Liver (tissue), 9 donors: ENCODE results near the gene SLC4A7. TPM values are rescaled to one million over a fixed set of nuclear protein-coding genes. Genes with fewer than 3 reads are reported as not detected.

Experiments used
- DNase-seq: peaks from one replicate; pipeline ENCODE4 v3.0.0-alpha.2; 2017; ENCODE audit warnings: low spot score
- H3K27ac ChIP-seq, 2 donors: one replicate each; pipeline ENCODE4 v1.7.0; 2013; ENCODE audit warnings: inconsistent platforms in 2 of 2, low read length in 2 of 2, control low read depth in 1 of 2, low read depth in 1 of 2, mild to moderate bottlenecking in 1 of 2
- H3K27me3 ChIP-seq, 4 donors: one replicate each; pipeline versions ENCODE4 v1.6.1 to v1.7.0; 2013; ENCODE audit warnings: low read length in 3 of 4, inconsistent platforms in 1 of 4, mild to moderate bottlenecking in 1 of 4, moderate library complexity in 1 of 4; ENCODE audit not compliant: control insufficient read depth in 4 of 4, insufficient read depth in 4 of 4
- H3K36me3 ChIP-seq, 4 donors: one replicate each; pipeline versions ENCODE4 v1.6.1 to v1.7.0; 2013; ENCODE audit warnings: low read length in 3 of 4, mild to moderate bottlenecking in 3 of 4, low read depth in 1 of 4, moderate library complexity in 1 of 4; ENCODE audit not compliant: control insufficient read depth in 4 of 4, insufficient read depth in 3 of 4
- H3K4me1 ChIP-seq, 4 donors: one replicate each; pipeline versions ENCODE4 v1.6.1 to v1.7.0; 2013; ENCODE audit warnings: low read length in 3 of 4, mild to moderate bottlenecking in 3 of 4, moderate library complexity in 1 of 4; ENCODE audit not compliant: control insufficient read depth in 4 of 4, insufficient read depth in 4 of 4
- H3K4me3 ChIP-seq, 3 donors: one replicate each; pipeline versions ENCODE4 v1.6.1 to v1.7.0; 2013; ENCODE audit warnings: low read length in 3 of 3, control low read depth in 1 of 3, low read depth in 1 of 3, mild to moderate bottlenecking in 1 of 3
- H3K9ac ChIP-seq, 2 donors: one replicate each; pipeline ENCODE4 v1.7.0; 2013; ENCODE audit warnings: low read length in 2 of 2, mild to moderate bottlenecking in 2 of 2, moderate library complexity in 2 of 2, control low read depth in 1 of 2, low read depth in 1 of 2
- H3K9me3 ChIP-seq, 4 donors: one replicate each; pipeline versions ENCODE4 v1.6.1 to v1.7.0; 2013; ENCODE audit warnings: low read length in 3 of 4; ENCODE audit not compliant: control insufficient read depth in 4 of 4
- EGR1 ChIP-seq, 2 donors: IDR thresholded peaks; 2 replicates each; pipeline ENCODE4 v1.6.1; 2016 to 2018; ENCODE audit warnings: antibody characterized with exemption in 2 of 2, low read depth in 2 of 2
- FOXA2 ChIP-seq: IDR thresholded peaks from 2 replicates; pipeline ENCODE4 v1.6.1; 2016; ENCODE audit warnings: antibody characterized with exemption
- HNF4A ChIP-seq, 2 donors: conservative IDR thresholded peaks; 2 replicates each; pipeline ENCODE4 v1.6.1; 2016; ENCODE audit warnings: antibody characterized with exemption in 2 of 2, mild to moderate bottlenecking in 2 of 2
- JUND ChIP-seq, 2 donors: IDR thresholded peaks; 2 replicates each; pipeline ENCODE4 v1.6.1; 2016; ENCODE audit warnings: antibody characterized with exemption in 2 of 2
- RXRA ChIP-seq, 2 donors: IDR thresholded peaks; 2 replicates each; pipeline ENCODE4 v1.6.1; 2017 to 2018; ENCODE audit warnings: antibody characterized with exemption in 2 of 2, mild to moderate bottlenecking in 1 of 2
- SP1 ChIP-seq: IDR thresholded peaks from 2 replicates; pipeline ENCODE4 v1.6.1; 2018; ENCODE audit warnings: antibody characterized with exemption, mild to moderate bottlenecking
- TAF1 ChIP-seq: conservative IDR thresholded peaks from 2 replicates; pipeline ENCODE4 v1.6.1; 2016; ENCODE audit warnings: antibody characterized with exemption, mild to moderate bottlenecking
- WGBS: extraction: QIAGEN DNeasy Blood & Tissue Kit; methylation state at CpG from one replicate; pipeline ENCODE4 v1.1.7; 2013; 5-methylcytosine and 5-hydroxymethylcytosine counted together
- polyA plus RNA-seq, 2 donors: library from polyadenylated mRNA; stranded (reverse) in 1 of 2; unstranded in 1 of 2; fragments of 200-250 nt in 1 of 2; fragments of >200 nt in 1 of 2; fragmentation: Nextera tagmentation in 1 of 2; extraction: Ambion mirVana in 1 of 2; gene quantifications; one replicate each; pipeline versions ENCODE4 v1.2.1 to v1.2.3, GENCODE V29; 2013 to 2015
- total RNA-seq, 2 donors: library from RNA; depleted of rRNA; stranded (reverse); fragments of >200 nt; gene quantifications; one replicate each; pipeline ENCODE4 v1.2.3, GENCODE V29; 2014
- TF ChIP-seq, protein P1 (sequence below): IDR thresholded peaks from 2 replicates; pipeline ENCODE4 v1.6.1; 2016; ENCODE audit warnings: antibody characterized with exemption
- TF ChIP-seq, protein P2 (sequence below): IDR thresholded peaks from 2 replicates; pipeline ENCODE4 v1.6.1; 2016; ENCODE audit warnings: antibody characterized with exemption
- TF ChIP-seq, protein P3 (sequence below): IDR thresholded peaks from 2 replicates; pipeline ENCODE4 v1.6.1; 2016; ENCODE audit warnings: antibody characterized with exemption, mild to moderate bottlenecking
- donor health status: healthy.
- donor health status: healthy.
- donor health status: healthy.
- donor health status: healthy.
- donor health status: healthy.

SLC4A7 gene
- total and polyA plus RNA-seq, 4 donors, result 0.76 to 9.8 (median 4.1) TPM

DNA sequence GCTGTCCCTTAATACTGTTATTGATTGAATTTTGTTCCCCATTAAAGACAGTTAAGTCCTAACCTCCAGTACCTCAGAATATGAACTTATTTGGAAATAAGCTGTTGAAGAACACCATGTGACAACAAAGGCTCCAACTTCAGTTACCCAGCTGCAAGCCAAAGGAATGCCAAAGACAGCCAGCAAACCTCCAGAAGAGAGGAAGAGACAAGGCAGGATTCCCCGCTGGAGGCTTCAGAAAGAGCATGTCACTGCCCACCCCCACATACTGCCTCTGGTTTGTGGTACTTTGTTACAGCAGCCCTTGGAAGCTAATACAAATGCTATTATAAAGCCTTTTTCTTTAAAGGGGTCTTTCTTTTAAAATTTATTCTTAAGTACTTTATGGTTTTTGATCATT lies 96.6 kb downstream of the SLC4A7 start:
- no peak for DNase-seq
- no peak overlapping the region for H3K4me3 ChIP-seq
- no peak overlapping the region for H3K9ac ChIP-seq
- H3K27ac ChIP-seq, result no peak overlapping the region
- H3K36me3 ChIP-seq, result no peaks in the 10 kb centered on the region
- no peak for TF ChIP-seq RXRA (IDR thresholded peaks at IDR 0.05)
- TF ChIP-seq HNF4A (conservative IDR thresholded peaks at IDR 0.05), result no peak
- no peaks in the 10 kb centered on the region for H3K4me1 ChIP-seq
- no peaks in the 10 kb centered on the region for H3K27me3 ChIP-seq
- WGBS, result 91% methylated on average over 1 of the region's 1 CpG
- no peaks in the 10 kb centered on the region for H3K9me3 ChIP-seq

DNA sequence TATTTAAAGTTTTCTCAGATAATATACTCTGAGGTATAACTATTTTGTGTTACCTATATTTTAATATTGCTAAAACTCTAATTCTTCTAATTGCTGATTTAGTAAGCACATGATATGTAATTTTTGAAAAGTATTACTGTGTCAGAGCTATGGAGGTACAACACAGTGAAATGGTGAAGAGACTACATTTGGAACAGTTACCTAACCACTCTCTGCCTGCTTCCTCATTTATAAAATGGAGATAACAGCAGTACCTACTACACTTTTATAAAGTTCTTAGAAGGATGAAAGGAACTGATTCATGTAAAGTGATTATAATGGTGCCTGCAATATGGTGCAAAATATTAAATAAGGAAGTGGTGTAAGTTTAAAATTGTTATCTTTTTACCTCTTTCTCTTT lies 98.7 kb downstream of the SLC4A7 start:
- Histone ChIP-seq H3K27ac (no peak overlapping the region), H3K4me3 (no peak overlapping the region), H3K4me1 (peaks cover 0 to 5% (median 2%) of the 10 kb centered on the region in 4 donors), H3K9me3 (no peaks in the 10 kb centered on the region), H3K9ac (no peak overlapping the region), H3K27me3 (no peaks in the 10 kb centered on the region), H3K36me3 (no peaks in the 10 kb centered on the region)
- no peak for TF ChIP-seq FOXA2
- TF ChIP-seq, protein P1, sequence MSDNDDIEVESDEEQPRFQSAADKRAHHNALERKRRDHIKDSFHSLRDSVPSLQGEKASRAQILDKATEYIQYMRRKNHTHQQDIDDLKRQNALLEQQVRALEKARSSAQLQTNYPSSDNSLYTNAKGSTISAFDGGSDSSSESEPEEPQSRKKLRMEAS, result no peak
- TF ChIP-seq, protein P2, sequence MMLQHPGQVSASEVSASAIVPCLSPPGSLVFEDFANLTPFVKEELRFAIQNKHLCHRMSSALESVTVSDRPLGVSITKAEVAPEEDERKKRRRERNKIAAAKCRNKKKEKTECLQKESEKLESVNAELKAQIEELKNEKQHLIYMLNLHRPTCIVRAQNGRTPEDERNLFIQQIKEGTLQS, result no peak
- TF ChIP-seq EGR1 (IDR thresholded peaks at IDR 0.05; ENCODE audit: low read depth in 2 of 2), result no peak
- TF ChIP-seq, protein P3, sequence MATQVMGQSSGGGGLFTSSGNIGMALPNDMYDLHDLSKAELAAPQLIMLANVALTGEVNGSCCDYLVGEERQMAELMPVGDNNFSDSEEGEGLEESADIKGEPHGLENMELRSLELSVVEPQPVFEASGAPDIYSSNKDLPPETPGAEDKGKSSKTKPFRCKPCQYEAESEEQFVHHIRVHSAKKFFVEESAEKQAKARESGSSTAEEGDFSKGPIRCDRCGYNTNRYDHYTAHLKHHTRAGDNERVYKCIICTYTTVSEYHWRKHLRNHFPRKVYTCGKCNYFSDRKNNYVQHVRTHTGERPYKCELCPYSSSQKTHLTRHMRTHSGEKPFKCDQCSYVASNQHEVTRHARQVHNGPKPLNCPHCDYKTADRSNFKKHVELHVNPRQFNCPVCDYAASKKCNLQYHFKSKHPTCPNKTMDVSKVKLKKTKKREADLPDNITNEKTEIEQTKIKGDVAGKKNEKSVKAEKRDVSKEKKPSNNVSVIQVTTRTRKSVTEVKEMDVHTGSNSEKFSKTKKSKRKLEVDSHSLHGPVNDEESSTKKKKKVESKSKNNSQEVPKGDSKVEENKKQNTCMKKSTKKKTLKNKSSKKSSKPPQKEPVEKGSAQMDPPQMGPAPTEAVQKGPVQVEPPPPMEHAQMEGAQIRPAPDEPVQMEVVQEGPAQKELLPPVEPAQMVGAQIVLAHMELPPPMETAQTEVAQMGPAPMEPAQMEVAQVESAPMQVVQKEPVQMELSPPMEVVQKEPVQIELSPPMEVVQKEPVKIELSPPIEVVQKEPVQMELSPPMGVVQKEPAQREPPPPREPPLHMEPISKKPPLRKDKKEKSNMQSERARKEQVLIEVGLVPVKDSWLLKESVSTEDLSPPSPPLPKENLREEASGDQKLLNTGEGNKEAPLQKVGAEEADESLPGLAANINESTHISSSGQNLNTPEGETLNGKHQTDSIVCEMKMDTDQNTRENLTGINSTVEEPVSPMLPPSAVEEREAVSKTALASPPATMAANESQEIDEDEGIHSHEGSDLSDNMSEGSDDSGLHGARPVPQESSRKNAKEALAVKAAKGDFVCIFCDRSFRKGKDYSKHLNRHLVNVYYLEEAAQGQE, result no peak
- no peak for DNase-seq

DNA sequence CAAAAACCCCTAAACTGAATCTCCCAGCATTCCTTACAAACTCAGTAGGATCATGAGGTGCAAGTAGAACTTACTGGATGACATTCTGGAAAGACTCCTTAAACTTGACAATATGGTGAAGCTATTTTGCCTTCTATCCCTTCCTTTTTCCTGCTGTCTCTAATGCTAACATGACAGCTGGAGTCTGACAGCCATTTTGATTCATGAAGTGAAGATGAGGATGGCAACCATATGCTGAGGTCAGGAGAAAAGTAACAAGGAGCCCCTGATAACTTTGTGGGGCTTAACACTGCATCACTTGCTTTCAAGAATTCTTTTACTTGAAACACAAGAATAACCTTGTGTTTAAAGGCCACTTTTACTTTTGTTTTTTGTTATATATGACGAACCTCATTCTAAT lies 100.0 kb downstream of the SLC4A7 start:
- Histone ChIP-seq H3K4me1 (peaks cover 0 to 6% (median 2%) of the 10 kb centered on the region in 4 donors), H3K27me3 (no peaks in the 10 kb centered on the region), H3K9me3 (no peaks in the 10 kb centered on the region), H3K9ac (no peak overlapping the region), H3K27ac (no peak overlapping the region), H3K4me3 (no peak overlapping the region), H3K36me3 (no peaks in the 10 kb centered on the region)
- 98% methylated on average over 1 of the region's 1 CpG for WGBS
- no peak for TF ChIP-seq JUND (IDR thresholded peaks at IDR 0.05)
- no peak for TF ChIP-seq TAF1
- TF ChIP-seq SP1, result no peak
- TF ChIP-seq, protein P3, result no peak
- TF ChIP-seq, protein P2, result no peak
- no peak for DNase-seq
